DMS53 (cell line): ENCODE measurements around the gene FRMD5.
"Not testable (repeated sequence)": the region's sequence is repeated elsewhere in the genome, so short reads cannot be mapped to it uniquely, and the experiment has no call there.

Experiments used
- DNase-seq: peaks from one replicate; lab custom pipeline; 2025; lab: John Stamatoyannopoulos, UW

The FRMD5 gene

DNA sequence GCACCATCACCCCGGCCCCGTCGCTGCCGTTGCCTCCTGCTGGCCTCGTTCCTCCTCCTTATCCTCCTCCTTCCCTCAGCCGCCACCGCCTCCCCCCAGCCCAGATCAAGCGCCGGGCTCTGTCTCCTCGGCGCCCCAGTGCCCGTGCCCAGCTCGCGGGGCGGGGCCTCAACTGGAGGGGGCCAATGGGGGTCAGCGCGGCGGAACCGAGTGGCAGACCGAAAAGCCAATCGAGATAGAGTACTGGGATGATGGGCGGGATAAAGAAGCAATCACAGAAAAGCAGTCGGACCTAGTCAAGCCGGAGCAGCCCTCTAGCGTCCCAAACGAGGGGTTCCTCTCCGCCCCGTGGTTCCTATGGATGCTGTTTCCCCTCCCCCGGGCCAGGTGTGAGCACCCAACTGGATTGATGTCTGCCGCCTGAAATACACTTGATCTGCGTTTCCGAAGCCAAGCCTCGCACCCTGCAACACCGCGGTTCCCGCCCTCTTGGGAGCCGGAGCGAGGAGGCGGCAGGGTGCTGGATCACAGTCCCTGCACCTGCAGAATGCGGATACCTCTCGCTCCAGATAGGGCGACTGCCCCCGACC lies at the start of gene FRMD5:
FRMD5 (minus strand) TSS at position 121 of the 590 bp plus-strand sequence.
- peak; percentile 97 for DNase-seq

DNA sequence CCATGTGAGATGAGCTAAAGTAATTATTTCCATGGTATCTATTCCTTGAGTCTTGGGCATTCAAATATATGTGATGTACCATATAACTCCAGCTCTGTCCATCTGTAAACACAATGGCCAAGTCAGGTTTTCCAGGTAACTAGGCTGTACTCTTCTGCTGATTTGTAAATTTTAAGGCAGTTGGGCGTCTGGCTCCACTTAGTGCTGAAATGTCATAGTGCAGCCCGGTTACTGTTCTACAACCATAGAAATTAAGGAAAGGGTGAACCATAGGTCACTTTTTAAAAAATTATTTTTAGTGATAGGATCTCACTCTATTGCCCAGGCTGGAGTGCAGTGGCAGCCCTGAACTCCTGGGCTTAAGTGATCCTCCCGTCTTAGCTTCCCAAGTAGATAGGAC lies 48.8 kb upstream of the FRMD5 start:
- no peak for DNase-seq

DNA sequence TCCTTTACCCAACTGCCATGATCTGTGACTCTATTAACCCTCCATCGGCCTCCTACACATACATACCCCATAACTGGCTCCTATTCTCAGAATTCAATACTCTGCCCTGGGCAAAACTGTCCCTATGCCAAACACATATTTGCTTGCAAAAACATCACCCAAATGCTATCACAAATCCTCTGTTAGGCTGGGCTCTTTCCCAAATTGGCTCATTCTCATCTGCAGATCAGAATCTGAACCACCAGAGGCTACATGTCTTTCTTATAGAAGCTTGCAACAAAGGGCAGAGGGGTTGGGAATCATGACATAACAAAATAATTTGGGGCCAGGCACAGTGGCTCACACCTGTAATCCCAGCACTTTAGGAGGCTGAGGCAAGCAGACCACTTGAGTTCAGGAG lies 48.1 kb upstream of the FRMD5 start:
- DNase-seq: no peak

DNA sequence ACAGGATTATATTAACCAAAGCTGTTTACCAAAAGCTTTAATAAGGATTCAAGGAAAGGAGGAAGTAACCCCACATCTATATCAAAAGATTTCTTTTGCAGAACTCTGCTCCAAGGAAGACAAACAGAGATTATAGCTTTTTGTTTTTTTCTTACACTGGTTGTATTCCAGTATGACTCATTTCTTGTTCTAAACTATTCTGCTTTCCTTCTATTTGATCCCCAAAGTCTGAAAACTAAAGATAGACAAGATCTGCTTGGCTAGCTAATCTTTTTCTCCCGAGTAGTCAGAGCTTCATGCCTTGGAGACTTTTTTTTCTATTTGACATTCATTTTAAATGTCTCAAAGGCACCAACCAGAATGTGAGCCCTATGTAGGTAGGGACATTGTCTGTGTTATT lies 36.8 kb upstream of the FRMD5 start:
- no peak for DNase-seq

DNA sequence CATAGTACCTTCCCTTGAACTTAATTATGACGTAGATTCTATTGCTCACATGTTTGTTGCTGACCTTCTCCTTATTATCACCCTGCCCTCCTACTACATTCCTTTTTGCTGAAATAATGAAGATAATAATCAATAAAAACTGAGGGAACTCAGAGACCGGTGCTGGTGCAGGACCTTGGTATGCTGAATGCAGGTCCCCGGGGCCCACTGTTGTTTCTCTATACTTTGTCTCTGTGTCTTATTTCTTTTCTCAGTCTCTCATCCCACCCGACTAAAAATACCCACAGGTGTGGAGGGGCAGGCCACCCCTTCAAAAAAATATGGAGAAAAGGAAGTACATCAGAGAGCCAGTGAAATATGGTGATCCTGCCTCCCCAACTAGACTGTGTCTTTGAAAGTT lies 34.2 kb upstream of the FRMD5 start:
- not testable (repeated sequence) for DNase-seq

DNA sequence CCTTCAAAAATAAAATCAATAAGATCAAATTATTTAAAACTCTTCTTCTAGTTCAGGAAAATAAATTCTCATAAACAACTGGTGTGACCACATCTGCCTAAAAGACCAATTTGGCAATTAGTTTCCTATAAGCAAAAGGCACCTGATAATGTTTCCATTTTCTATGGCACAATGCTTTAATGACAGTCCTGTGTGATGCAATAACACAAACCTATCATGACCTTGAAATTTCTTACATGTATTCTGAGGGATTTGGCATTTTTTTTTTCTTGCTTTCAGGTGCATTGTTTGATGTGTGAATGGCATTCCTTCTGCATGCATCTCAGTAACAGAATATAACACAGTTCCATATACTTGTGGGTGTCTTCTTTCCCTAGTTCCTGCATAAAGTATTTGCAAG lies 32.5 kb upstream of the FRMD5 start:
- no peak for DNase-seq

DNA sequence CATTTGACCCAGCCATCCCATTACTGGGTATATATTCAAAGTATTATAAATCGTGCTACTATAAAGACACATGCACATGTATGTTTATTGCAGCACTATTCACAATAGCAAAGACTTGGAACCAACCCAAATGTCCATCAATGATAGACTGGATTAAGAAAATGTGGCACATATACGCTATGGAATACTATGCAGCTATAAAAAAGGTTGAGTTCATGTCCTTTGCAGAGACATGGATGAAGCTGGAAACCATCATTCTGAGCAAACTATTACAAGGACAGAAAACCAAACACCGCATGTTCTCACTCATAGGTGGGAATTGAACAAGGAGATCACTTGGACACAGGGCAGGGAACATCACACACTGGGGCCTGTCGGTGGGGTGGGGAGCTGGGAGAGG lies 31.9 kb upstream of the FRMD5 start:
- DNase-seq: not testable (repeated sequence)

DNA sequence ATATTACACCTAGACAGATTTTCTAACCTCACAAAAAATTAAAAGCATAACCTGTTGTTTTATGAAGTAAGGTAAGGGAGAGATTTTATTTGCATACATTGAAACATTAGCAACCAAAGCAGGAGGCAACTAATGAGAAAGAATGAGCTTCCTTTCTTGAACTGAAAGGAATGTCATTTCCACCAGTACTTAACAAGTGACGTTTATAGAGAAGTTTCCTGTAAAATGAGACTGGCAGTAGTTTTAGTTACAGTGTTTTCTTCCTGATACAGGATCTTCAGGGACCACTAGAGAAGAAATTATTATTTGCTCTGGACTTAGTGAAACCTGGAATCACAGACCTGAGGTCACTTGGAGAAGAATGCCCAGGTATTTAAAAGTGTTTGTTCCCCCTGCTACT lies 27.4 kb upstream of the FRMD5 start:
- DNase-seq: no peak

DNA sequence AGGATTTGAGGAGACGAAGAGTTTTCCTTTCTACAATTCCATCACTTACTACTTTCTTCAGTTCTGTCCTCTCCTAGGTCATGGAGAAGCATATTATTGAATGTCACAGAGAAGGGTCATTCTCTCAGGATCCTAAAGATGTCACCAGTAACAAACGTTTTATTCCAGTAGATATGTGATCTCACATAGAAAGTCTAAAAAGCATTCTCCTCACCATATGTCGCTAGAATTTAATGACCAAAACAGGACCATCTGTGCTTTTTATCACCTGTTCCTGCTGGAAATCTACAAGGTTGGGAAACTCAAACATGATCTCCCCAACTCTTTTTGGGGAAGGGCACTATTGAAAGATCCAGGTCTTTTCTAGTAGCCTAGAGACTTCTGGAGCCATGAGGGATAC lies 24.0 kb upstream of the FRMD5 start:
- peak; percentile 8 for DNase-seq

DNA sequence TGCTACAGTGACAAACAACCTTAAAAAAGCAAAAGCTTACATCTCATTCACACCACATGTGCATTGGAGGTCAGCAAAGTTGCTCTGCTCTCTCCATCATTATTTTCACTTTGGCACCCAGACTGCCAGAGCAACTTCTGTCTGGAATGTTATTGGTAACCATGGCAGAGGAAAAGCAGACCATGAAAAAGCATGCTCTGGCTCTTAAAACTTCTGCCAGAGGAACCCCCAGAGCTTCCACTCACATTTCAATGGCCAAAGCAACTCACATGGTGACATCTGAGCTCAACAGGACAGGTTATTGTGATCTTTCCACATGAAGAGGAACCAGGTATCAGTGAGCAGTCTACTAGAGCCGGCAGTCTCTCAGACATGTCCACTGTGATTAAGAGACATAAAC lies 21.9 kb upstream of the FRMD5 start:
- DNase-seq: no peak

DNA sequence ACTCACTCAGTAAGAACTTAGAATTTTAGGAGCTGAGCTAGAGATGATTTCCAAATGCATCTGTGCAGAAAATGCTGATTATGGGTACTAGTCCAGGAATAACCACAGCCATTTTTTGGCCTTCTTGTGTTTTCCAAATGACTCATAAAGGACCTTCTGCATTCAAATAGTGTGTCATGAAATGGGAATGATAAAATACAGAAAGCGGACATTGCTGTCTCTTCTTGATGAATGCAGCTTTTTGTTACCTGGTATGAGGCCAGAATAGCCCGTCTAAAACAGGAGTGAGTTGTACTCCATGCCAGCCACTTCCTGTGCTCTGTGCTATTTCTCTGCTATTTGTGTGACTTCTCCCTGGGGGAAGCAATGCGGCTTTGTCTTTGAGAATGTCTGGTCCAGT lies 20.5 kb upstream of the FRMD5 start:
- DNase-seq: peak; percentile 45

DNA sequence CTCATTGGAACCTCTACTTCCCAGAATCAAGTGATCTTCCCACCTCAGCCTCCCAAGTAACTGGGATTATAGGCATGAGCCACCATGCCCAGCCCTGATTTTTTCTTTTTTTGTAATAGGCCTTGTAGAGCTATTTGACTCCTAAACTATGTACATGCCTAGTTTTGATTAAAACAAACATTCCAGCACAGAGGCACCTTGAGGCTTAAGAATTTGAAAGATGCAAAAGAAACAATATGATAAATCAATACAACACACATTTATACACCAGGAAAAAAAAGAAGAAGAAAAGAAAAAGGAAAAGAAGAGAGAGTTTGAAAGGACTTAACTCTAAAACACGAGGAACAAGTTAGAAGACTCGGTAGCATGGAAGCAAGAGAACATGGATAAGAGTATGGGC lies 13.9 kb upstream of the FRMD5 start:
- no peak for DNase-seq

DNA sequence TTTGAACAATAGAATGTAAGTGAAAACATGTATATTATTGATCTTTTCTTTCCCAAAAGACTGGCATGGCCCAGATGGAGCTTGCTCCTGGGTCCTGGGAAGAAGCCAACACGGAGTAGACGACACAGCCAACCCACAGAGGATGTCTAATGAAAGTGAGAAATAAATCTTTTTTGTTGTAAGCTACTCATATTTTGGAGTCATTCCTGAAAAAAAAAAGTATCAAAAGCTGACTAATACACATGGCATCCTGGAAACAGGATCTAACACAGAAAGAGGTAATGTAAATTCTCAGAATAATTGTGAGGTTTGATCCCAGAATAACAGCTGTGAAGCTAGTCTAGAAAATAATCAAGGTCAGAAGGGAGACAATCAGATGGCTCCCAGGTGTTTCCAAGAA lies 12.6 kb upstream of the FRMD5 start:
- DNase-seq: no peak

DNA sequence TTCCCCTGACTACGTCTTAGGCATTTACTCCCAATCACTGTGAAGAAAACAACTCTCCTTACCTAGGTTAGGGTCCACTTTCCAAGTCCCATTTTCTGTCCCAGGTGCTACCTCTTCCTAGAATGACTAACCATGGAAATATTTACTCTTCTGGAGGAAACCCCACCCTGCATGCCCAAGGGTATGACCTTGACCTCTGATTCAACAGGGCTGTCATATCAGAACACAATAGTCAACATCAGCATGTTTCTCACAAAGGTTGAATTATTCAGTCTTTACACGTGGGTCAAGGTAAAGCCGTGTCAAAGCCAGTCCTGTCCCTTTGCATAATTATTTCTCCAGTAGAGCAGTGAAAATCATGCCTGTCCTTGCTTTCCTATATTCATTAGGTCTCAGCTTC lies 4.3 kb upstream of the FRMD5 start:
- no peak for DNase-seq

DNA sequence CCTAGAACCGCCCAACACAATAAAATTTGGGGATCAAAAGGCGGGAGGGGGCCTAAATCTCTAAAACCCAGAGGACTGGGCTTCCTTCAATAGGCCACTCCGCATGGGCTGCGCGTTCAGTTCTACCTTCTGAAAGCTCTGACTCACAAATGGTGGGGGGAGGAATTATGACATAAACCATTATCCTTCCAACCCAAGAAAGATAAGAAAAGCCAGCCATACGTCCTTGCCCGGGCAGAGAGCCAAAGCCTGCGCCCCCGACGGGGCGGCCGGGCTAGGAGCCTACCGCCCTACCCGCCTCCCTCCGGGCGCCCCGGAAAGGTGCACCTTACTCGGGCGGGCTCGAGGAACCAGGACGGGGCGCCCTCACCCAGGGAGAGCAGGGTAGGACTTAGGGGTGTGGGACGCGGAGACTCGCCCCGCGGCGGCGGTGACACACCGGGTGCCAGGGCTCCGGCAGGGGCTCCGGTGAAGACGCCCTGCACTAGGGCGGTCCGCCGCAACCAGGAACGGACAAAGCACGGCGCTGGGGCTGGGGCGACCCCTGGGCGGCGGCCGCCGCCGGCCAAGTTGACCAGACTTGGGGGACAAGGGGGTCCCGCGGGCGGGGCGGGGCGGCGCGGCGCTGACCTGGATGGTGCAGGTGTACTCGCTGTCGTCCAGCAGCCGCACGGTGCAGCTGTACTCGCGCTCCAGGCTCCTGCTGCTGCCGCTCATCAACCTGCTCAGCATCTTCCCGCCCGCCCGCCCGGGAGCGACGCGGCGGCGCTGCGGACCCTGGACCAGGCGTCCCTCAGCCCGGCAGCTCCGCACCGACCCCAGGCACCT lies 534 bp downstream of the FRMD5 start:
- DNase-seq: peak; percentile 84

DNA sequence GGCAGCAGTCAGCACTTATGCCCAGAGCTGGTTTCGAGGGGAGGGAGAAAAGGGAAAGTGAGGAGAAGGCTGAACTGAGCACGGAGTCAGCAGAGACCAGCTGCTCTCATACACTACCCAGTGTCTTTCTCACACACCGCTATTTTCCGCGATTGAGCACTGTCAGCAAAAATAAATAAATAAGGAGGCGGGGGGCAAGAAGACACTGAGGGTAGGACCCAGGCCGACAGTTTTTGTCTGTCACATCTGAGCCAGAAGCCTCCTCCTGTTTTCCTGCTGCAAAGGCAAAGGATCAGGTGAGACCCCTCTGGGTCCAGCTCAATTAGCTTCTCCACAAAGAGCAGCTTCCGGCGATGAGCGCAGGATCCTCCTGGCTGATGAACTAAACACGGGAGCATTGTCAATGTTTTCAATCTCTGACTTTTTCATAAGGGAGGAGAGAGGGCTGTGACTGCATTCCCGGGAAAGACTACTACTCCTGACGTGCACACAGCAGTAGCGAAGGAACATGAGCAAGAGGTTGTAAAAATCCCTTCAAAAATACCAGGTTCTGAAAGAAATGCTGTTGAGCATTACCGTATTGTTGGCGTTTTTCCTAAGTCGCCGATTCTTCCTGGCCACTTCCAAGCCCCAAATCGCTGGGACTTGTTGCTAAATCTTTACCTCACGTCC lies 1.3 kb downstream of the FRMD5 start:
- DNase-seq: peak; percentile 56

DNA sequence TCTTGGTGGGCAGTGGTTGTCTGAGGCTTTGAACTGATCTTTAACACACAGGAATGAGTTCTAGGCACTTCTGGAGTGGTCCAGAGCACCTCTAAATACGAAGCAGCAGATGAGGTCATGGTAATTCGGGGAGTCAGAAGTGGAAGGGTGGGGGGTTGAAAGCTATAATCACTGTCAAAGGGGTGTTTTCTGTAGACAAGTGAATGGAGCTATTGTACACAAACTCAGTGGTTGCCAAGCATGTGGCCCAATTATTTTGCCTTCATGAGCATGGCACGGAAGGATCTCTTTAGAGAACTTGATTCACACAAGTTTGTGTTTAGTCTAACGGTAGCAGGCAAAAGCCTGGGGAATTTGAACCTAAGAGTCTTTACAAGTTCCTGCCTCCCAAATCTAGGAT lies 6.3 kb downstream of the FRMD5 start:
- no peak for DNase-seq

DNA sequence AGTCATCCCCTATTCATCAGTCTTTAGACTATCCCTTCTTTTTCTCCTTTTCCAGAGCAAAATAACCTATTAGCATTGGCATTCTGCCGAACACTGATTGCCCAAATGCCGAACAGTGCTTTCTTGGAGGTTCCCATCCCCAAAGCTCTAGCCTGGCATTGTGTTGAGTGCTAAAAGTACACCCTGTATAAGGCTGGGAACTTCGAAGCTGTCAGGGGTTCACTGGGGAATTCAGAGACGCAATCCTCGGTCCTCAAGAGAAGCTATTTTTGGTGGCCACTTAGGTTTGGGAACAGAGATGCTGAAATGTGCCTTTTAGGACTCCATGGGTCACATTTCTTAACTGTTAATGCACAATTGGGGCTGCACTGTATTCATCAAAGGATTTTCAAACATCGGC lies 8.4 kb downstream of the FRMD5 start:
- DNase-seq: no peak

DNA sequence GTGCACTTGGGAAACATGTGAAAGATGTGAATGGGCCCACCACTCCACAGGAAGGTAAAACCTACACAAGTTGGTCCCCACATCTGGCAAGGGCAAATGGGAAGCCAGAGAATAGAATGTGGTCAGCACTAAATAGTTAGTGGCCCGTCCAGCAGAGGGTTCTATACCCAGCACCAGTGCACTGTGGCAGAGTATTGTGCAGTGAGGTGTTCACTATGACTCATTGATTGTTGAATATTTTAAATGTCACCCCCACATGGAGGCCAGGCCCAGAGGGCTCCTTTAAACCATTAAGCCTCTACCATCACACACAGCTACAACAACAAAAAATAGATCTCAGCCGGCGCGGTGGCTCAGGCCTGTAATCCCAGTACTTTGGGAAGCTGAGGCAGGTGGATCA lies 11.7 kb downstream of the FRMD5 start:
- DNase-seq: no peak

DNA sequence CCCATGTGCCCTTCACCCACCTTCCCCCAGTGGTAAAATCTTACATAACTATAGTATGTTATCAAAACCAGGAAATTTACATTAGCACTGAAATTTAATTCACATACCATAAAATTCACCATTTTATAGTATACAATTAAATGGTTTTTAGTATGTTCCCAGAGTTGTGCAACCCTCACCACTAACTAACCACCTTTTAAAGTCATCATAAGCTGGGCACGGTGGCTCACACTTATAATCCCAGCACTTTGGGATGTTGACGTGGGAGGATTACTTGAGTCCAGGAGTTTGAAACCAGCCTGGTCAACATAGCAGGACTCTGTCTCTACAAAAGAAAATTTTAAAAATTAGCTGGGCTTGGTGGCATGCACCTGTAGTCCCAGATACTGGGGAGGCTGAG lies 13.7 kb downstream of the FRMD5 start:
- no peak for DNase-seq

DNA sequence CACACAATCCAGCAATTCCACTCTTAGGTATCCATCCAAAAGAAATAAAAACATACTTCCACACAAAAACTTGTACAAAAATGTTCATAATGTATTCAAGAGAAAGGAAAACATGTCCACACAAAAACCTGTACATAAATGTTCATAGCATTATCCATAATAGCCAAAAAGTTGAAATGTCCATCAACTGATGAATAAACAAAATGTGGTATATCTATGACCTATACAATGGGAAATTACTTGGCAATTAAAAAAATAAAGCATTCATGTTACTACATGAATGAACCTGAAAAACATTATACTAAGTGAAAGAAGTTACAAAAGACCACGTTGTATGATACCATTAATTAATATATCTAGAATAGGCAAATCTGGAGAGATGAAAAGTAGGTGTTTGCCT lies 17.9 kb downstream of the FRMD5 start:
- no peak for DNase-seq

DNA sequence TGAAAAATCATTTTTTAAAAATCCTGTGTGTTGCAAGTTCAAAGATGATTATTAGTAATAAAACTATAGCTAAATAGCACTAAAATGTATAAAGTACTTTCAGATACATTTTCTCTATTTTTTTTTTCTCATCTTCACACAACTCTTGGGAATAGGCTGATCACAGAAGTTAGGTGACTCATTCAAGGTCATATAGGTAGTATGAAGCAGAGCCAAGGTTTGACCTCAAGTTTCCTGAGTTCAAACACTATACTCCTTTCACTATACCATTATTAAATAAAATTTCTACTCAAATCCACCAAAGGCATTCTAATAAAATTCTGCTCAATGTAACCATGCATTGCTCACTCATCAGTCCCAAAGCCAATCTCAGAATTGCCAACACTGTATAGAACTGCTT lies 21.3 kb downstream of the FRMD5 start:
- DNase-seq: no peak

DNA sequence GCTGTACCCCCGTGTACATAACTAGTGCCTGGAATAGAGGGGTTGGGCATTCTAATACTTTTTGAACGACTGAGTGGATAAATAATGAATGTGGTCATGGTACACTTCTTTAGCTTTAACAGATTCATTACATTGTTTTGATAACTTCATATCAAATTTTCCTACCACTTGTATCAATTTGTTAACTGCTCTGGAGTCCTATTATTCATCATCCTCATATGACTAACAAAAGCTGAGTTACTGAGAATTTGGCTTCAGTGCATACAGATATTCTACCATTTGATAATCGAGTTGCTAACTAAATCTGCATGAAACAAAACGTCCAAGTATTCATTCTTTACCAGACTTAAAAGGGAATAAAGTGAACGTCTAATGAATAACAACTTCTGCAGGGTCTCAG lies 31.7 kb downstream of the FRMD5 start:
- no peak for DNase-seq
